ENCODE data around the gene ARHGEF16. TPM values are rescaled to one million over a fixed set of nuclear protein-coding genes. Genes with fewer than 3 reads are reported as not detected.

The ARHGEF16 gene
- total RNA-seq, 3 donors from 2014 or later, result 0.80 to 16.2 (median 15.1) TPM

- no peak for DNase-seq (ENCODE audit: low spot score in 2 of 2)
- Histone ChIP-seq H3K27ac (no peak overlapping the region), H3K9me3 (no peaks in the 10 kb centered on the region), H3K36me3 (no peaks in the 10 kb centered on the region), H3K4me3 (no peak overlapping the region), H3K4me1 (peaks cover 0 to 11% of the 10 kb centered on the region in 2 donors), H3K27me3 (no peaks in the 10 kb centered on the region)
- intact Hi-C loops (cut with DNase I; ENCODE audit: low total_unique reads), result no loop called here
- TF ChIP-seq POLR2A (IDR thresholded peaks at IDR 0.05), result no peak
- no peak for TF ChIP-seq POLR2AphosphoS5 (IDR thresholded peaks at IDR 0.05)
- TF ChIP-seq CTCF (IDR thresholded peaks at IDR 0.05), result no peak
These were observed 8.0 kb downstream of the ARHGEF16 start for GRCh38 chr1:3462356-3463012.

DNA sequence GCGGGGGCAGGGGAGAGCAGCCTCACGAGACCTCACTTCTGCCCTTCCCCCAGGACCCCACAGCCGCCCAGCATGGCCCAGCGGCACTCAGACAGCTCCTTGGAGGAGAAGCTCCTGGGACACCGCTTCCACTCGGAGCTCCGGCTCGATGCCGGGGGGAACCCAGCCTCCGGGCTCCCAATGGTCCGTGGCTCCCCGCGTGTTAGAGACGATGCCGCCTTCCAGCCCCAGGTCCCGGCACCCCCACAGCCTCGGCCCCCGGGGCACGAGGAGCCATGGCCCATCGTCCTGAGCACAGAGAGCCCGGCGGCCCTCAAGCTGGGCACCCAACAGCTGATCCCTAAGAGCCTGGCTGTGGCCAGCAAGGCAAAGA, 8.5 kb downstream of the ARHGEF16 start:
- H3K4me3 ChIP-seq, result no peak overlapping the region
- no peak for DNase-seq (ENCODE audit: low spot score in 2 of 2)
- intact Hi-C loops (cut with DNase I; ENCODE audit: low total_unique reads), result no loop called here
- H3K4me1 ChIP-seq, result peaks cover 0 to 11% of the 10 kb centered on the region in 2 donors
- H3K36me3 ChIP-seq, result no peaks in the 10 kb centered on the region
- no peak overlapping the region for H3K27ac ChIP-seq
- no peaks in the 10 kb centered on the region for H3K9me3 ChIP-seq
- TF ChIP-seq POLR2A (IDR thresholded peaks at IDR 0.05) (no peak), POLR2AphosphoS5 (IDR thresholded peaks at IDR 0.05) (no peak), CTCF (IDR thresholded peaks at IDR 0.05) (no peak)
- H3K27me3 ChIP-seq, result no peaks in the 10 kb centered on the region

DNA sequence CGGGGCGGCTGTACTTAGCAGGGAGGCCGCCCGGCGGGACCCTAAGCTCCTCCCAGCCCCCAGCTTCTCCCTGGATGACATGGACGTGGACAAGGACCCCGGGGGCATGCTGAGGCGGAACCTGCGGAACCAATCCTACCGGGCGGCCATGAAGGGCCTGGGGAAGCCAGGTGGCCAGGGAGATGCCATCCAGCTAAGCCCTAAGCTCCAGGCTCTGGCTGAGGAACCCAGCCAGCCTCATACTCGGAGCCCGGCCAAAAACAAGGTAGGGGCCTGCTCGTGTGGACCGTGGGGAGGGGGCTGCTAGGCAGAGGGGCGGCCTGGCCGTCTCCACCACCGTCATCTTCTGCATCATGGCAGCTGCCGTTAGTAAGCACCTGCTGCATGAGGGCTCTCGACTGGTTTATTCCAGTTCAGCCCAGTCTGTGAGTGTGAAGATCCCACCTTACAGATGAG, 9.0 kb downstream of the ARHGEF16 start:
- H3K36me3 ChIP-seq, result no peaks in the 10 kb centered on the region
- peaks cover 0 to 11% of the 10 kb centered on the region in 2 donors for H3K4me1 ChIP-seq
- H3K27ac ChIP-seq, result no peak overlapping the region
- no peaks in the 10 kb centered on the region for H3K9me3 ChIP-seq
- TF ChIP-seq POLR2AphosphoS5 (IDR thresholded peaks at IDR 0.05) (no peak), POLR2A (IDR thresholded peaks at IDR 0.05) (no peak), CTCF (IDR thresholded peaks at IDR 0.05) (no peak)
- H3K4me3 ChIP-seq, result no peak overlapping the region
- H3K27me3 ChIP-seq, result no peaks in the 10 kb centered on the region
- intact Hi-C loops (cut with DNase I; ENCODE audit: low total_unique reads), result no loop called here
- no peak for DNase-seq (ENCODE audit: low spot score in 2 of 2)

GRCh38 chr1:3463891-3464648, 9.6 kb downstream of the ARHGEF16 start:
- Histone ChIP-seq H3K4me1 (peaks cover 0 to 11% of the 10 kb centered on the region in 2 donors), H3K4me3 (no peak overlapping the region), H3K9me3 (no peaks in the 10 kb centered on the region), H3K27me3 (no peaks in the 10 kb centered on the region), H3K36me3 (no peaks in the 10 kb centered on the region), H3K27ac (no peak overlapping the region)
- intact Hi-C loops (cut with DNase I; ENCODE audit: low total_unique reads), result no loop called here
- no peak for DNase-seq (ENCODE audit: low spot score in 2 of 2)
- TF ChIP-seq CTCF (IDR thresholded peaks at IDR 0.05) (no peak), POLR2AphosphoS5 (IDR thresholded peaks at IDR 0.05) (no peak), POLR2A (IDR thresholded peaks at IDR 0.05) (no peak)

DNA sequence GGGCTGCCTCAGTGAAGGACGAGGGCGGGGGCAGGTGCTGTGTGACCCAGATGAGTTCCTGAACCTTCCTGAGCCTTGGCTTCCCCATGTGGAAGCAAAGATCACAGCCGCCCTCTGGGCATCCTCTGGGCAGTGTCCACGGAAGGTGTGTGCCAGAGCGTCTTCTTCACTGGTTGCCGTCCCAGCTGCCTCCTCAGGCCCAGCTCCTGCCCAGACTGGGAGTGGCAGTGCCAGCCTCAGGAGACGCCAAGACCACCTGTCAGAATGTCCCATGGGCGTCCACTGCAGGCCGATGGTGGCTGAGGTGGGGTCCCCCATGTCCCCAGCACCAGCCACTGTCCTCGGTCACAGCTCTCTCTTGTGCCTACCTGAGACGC, 10.2 kb downstream of the ARHGEF16 start:
- no peak for TF ChIP-seq POLR2AphosphoS5 (IDR thresholded peaks at IDR 0.05)
- TF ChIP-seq POLR2A (IDR thresholded peaks at IDR 0.05), result no peak
- TF ChIP-seq CTCF (IDR thresholded peaks at IDR 0.05), result no peak
- intact Hi-C loops (cut with DNase I; ENCODE audit: low total_unique reads), result no loop called here
- H3K9me3 ChIP-seq, result no peaks in the 10 kb centered on the region
- H3K36me3 ChIP-seq, result no peaks in the 10 kb centered on the region
- H3K27ac ChIP-seq, result no peak overlapping the region
- no peak for DNase-seq (ENCODE audit: low spot score in 2 of 2)
- peaks cover 0 to 10% of the 10 kb centered on the region in 2 donors for H3K4me1 ChIP-seq
- H3K27me3 ChIP-seq, result no peaks in the 10 kb centered on the region
- H3K4me3 ChIP-seq, result no peak overlapping the region

Measured in breast epithelium (tissue), 4 donors.